Motor neuron (in vitro differentiated cells): ENCODE results near the gene KBTBD4. TPM values are rescaled to one million over a fixed set of nuclear protein-coding genes. Genes with fewer than 3 reads are reported as not detected.
"Not testable (repeated sequence)": the region's sequence is repeated elsewhere in the genome, so short reads cannot be mapped to it uniquely, and the experiment has no call there.

Experiments
- ATAC-seq, 8 experiments: fragments of 200-7000 bp; cut with Tn5 transposase; replicated peaks in 6 of 8; 2 replicates each; pipeline ENCODE4 v1.8.0; 2021; ENCODE audit warnings: mild to moderate bottlenecking in 8 of 8, moderate library complexity in 8 of 8
- H3K27ac ChIP-seq, 2 donors: fragments of 250-450 bp; sonication (Bioruptor Pico); 2 replicates each; pipeline ENCODE4 v1.9.0; 2021; ENCODE audit warnings: antibody characterized with exemption in 2 of 2, mild to moderate bottlenecking in 2 of 2, moderate library complexity in 1 of 2
- H3K4me1 ChIP-seq, 2 donors: fragments of 250-450 bp; sonication (Bioruptor Pico); replicated peaks in 1 of 2; 2 replicates each; pipeline ENCODE4 v1.6.1; 2021; ENCODE audit warnings: antibody characterized with exemption in 2 of 2, mild to moderate bottlenecking in 2 of 2, moderate library complexity in 1 of 2
- H3K4me3 ChIP-seq, 5 donors: fragments of 250-450 bp; sonication (Bioruptor Pico); 2 replicates each; pipeline ENCODE4 v1.9.0; 2021; ENCODE audit warnings: antibody characterized with exemption in 5 of 5, mild to moderate bottlenecking in 5 of 5, moderate library complexity in 4 of 5
- WGBS, 10 experiments: fragments of 450-650 bp; shearing (Covaris generic); methylation state at CpG; one replicate each; pipeline ENCODE4 v1.0.0; 2022; 5-methylcytosine and 5-hydroxymethylcytosine counted together
- in situ Hi-C, 9 experiments: fragments of 400-800 bp; cut with MboI; loops; one replicate each; pipeline ENCODE4 v1.15.0; 2021; ENCODE audit warnings: low sequenced_read_pairs in 9 of 9, low pct_unique_long_range_greater_than_20kb in 2 of 9; ENCODE audit not compliant: unreplicated experiment in 9 of 9
- total RNA-seq, 8 experiments: library from RNA; unstranded; fragments of 300-600 nt; gene quantifications; 2 replicates each; pipeline versions ENCODE4 v1.2.3 to v1.2.4, GENCODE V29; 2022

Gene KBTBD4
- total RNA-seq, 8 experiments from 2014 or later: 12.6 to 28.8 (median 18.1) TPM

- H3K27ac ChIP-seq: no peak overlapping the region
- H3K4me1 ChIP-seq: peaks cover 5 to 14% of the 10 kb centered on the region in 2 donors
- 20 to 95% (median 79%) methylated on average over 1 to 10 of the region's 17 CpGs; no CpG with 5 or more reads in 1 of the 10 experiments for WGBS, 10 experiments
- H3K4me3 ChIP-seq: peak overlapping the region; percentile 39 to 94 (median 62)
- ATAC-seq: peak in 3 of 8 experiments; percentile 5 to 10 (median 7)
- in situ Hi-C loops: loop anchor here in 1 of 9 experiments (25.0 kb wide), 1 partner anchor 154 kb away; the partner anchor contains the start of gene SLC39A13
These were observed 12.5 kb downstream of the KBTBD4 start for GRCh38 chr11:47566149-47566698.

GRCh38 chr11:47565340-47566148 lies 13.2 kb downstream of the KBTBD4 start, which contains the start of gene PTPMT1:
Gene PTPMT1 (plus strand): TSS chr11:47565599. CDS start chr11:47565623, 24 bp downstream.
- H3K27ac ChIP-seq: peak within 1 kb of the TSS; percentile 2 to 86
- peak; percentile 96 to 99 (median 98) for ATAC-seq
- 0 to 40% (median 4%) methylated on average over 2 to 28 of the region's 86 CpGs; no CpG with 5 or more reads in 5 of the 10 experiments for WGBS, 10 experiments
- in situ Hi-C loops: loop anchor here in 1 of 9 experiments (25.0 kb wide), 1 partner anchor 153 kb away; the partner anchor contains the start of gene SLC39A13
- H3K4me1 ChIP-seq: peaks cover 5 to 14% of the 10 kb centered on the region in 2 donors
- H3K4me3 ChIP-seq: peak within 1 kb of the TSS; percentile 39 to 94 (median 62)

- peak in 4 of 8 experiments; percentile 3 to 23 (median 4) for ATAC-seq
- H3K4me3 ChIP-seq: peak overlapping the region; percentile 39 to 94 (median 62)
- peaks cover 5 to 14% of the 10 kb centered on the region in 2 donors for H3K4me1 ChIP-seq
- H3K27ac ChIP-seq: peak overlapping the region; percentile 2 to 86
- 30 to 60% (median 34%) methylated on average over 2 to 5 of the region's 11 CpGs; no CpG with 5 or more reads in 6 of the 10 experiments for WGBS, 10 experiments
- in situ Hi-C loops: loop anchor here in 1 of 9 experiments (25.0 kb wide), 1 partner anchor 153 kb away; the partner anchor contains the start of gene SLC39A13
These were observed 13.8 kb downstream of the KBTBD4 start for GRCh38 chr11:47564933-47565339.

- not testable (repeated sequence) for ATAC-seq, H3K4me3 ChIP-seq, H3K27ac ChIP-seq
- H3K4me1 ChIP-seq: peaks cover 5 to 14% of the 10 kb centered on the region in 2 donors
- in situ Hi-C loops: loop anchor here in 1 of 9 experiments (25.0 kb wide), 1 partner anchor 152 kb away; the partner anchor contains the start of gene SLC39A13
- 92 to 100% (median 98%) methylated on average over 1 to 7 of the region's 10 CpGs; no CpG with 5 or more reads in 2 of the 10 experiments for WGBS, 10 experiments
These were observed 14.4 kb downstream of the KBTBD4 start for GRCh38 chr11:47564366-47564765.

GRCh38 chr11:47562393-47562792 lies 16.4 kb downstream of the KBTBD4 start:
- in situ Hi-C loops: loop anchor here in 1 of 9 experiments (25.0 kb wide), 1 partner anchor 150 kb away; the partner anchor contains the start of gene SLC39A13
- WGBS, 10 experiments: 80 to 100% (median 100%) methylated on average over 1 to 4 of the region's 4 CpGs; no CpG with 5 or more reads in 2 of the 10 experiments
- ATAC-seq, H3K27ac ChIP-seq, H3K4me3 ChIP-seq: not testable (repeated sequence)
- H3K4me1 ChIP-seq: peaks cover 5 to 14% of the 10 kb centered on the region in 2 donors

GRCh38 chr11:47560426-47560825 lies 18.3 kb downstream of the KBTBD4 start:
- no peak for ATAC-seq
- Histone ChIP-seq H3K27ac (no peak overlapping the region), H3K4me1 (peaks cover 5% of the 10 kb centered on the region in 2 donors), H3K4me3 (no peak overlapping the region)
- in situ Hi-C loops: loop anchor here in 1 of 9 experiments (25.0 kb wide), 1 partner anchor 148 kb away; the partner anchor contains the start of gene SLC39A13
- 70 to 100% (median 86%) methylated on average over 2 of the region's 2 CpGs; no CpG with 5 or more reads in 4 of the 10 experiments for WGBS, 10 experiments

GRCh38 chr11:47558695-47559094 lies 20.1 kb downstream of the KBTBD4 start:
- H3K4me1 ChIP-seq: peaks cover under 1 to 3% of the 10 kb centered on the region in 2 donors
- in situ Hi-C loops: loop anchor here in 1 of 9 experiments (25.0 kb wide), 1 partner anchor 146 kb away; the partner anchor contains the start of gene SLC39A13
- 86 to 100% (median 100%) methylated on average over 1 of the region's 1 CpG; no CpG with 5 or more reads in 4 of the 10 experiments for WGBS, 10 experiments
- no peak for ATAC-seq
- no peak overlapping the region for H3K4me3 ChIP-seq
- H3K27ac ChIP-seq: no peak overlapping the region

- in situ Hi-C loops: loop anchor here in 1 of 9 experiments (25.0 kb wide), 1 partner anchor 145 kb away; the partner anchor contains the start of gene SLC39A13
- ATAC-seq: not testable (repeated sequence)
These were observed 21.8 kb downstream of the KBTBD4 start for GRCh38 chr11:47557004-47557403.

GRCh38 chr11:47553406-47553743 lies 25.4 kb downstream of the KBTBD4 start:
- in situ Hi-C loops: loop anchor here in 1 of 9 experiments (25.0 kb wide), 1 partner anchor 141 kb away; the partner anchor contains the start of gene SLC39A13
- WGBS, 10 experiments: 8 to 60% (median 21%) methylated on average over 1 to 8 of the region's 9 CpGs; no CpG with 5 or more reads in 3 of the 10 experiments
- H3K27ac ChIP-seq: peak overlapping the region; percentile 71 to 75

More at GRCh38 chr11:47557004-47557403, 21.8 kb downstream of the KBTBD4 start:
- H3K4me3 ChIP-seq, H3K4me1 ChIP-seq, H3K27ac ChIP-seq: not testable (repeated sequence)
- WGBS, 10 experiments: 90 to 100% (median 100%) methylated on average over 1 to 11 of the region's 12 CpGs; no CpG with 5 or more reads in 1 of the 10 experiments

GRCh38 chr11:47552566-47553405 lies 26.0 kb downstream of the KBTBD4 start, which contains the start of gene CELF1:
Gene CELF1 (minus strand): TSS chr11:47553132. CDS start chr11:47499523, 53,609 bp downstream.
- H3K27ac ChIP-seq: peak within 1 kb of the TSS; percentile 83 to 94
- whole genome bisulfite sequencing, 10 experiments: 3% methylated on average over 4 of the region's 89 CpGs; no CpG with 5 or more reads in 9 of the 10 experiments
- peak; percentile 89 to 97 (median 95) for ATAC-seq
- H3K4me1 ChIP-seq: peaks cover 14 to 19% of the 10 kb centered on the region in 2 donors
- in situ Hi-C loops: loop anchor here in 1 of 9 experiments (25.0 kb wide), 1 partner anchor 140 kb away; the partner anchor contains the start of gene SLC39A13
- peak within 1 kb of the TSS; percentile 59 to 90 (median 75) for H3K4me3 ChIP-seq

More at GRCh38 chr11:47553406-47553743, 25.4 kb downstream of the KBTBD4 start:
- Histone ChIP-seq H3K4me3 (peak overlapping the region; percentile 59 to 90 (median 75)), H3K4me1 (peaks cover 14 to 19% of the 10 kb centered on the region in 2 donors)
- ATAC-seq: peak in 4 of 8 experiments; percentile 10 to 58 (median 48)

GRCh38 chr11:47552056-47552565 lies 26.7 kb downstream of the KBTBD4 start:
- in situ Hi-C loops: loop anchor here in 1 of 9 experiments (25.0 kb wide), 1 partner anchor 140 kb away; the partner anchor contains the start of gene SLC39A13
- ATAC-seq: peak; percentile 0 to 18 (median 4)
- Histone ChIP-seq H3K27ac (peak overlapping the region; percentile 83 to 94), H3K4me1 (peaks cover 14 to 19% of the 10 kb centered on the region in 2 donors), H3K4me3 (peak overlapping the region; percentile 59 to 90 (median 75))
- 0 to 30% (median 1%) methylated on average over 1 to 9 of the region's 22 CpGs; no CpG with 5 or more reads in 2 of the 10 experiments for WGBS, 10 experiments
